Measurements from ENCODE around the gene LDLRAD4.

The LDLRAD4 gene

DNA sequence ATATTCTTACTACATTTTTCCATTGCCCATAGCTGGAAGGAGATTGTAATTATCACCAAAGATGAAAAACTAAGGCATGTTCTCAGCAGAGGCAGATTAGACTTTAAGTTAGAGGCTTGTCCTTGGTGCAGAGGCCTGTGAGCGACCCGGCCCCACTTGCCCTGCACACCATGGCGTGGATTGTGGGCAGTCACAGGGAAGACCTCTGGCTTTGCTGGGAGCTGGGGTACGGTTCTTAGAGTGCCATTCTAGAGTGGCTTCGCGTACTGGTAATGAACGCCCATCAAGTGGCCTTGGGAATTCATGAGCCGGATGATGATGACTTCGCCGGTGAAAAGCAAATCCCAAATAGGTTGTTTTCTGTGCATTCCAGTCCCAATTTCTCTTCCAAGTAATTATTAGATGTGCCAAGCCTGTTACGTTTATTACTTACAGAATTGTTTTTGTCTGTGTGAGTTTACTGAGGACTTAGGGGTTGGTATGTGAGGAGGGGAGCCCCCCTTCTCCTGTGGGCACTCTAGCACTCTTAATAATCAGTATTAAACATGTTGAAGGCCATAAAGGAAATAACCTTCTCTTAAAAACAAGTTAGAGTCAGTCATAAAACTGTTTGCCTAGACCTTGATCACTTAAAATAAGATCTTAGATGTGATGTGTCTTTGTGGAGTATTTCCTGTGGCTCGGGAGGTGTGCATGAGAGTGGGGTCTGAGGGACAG is 90.6 kb downstream of the LDLRAD4 start:
- Histone ChIP-seq H3K36me3 (peaks cover 0 to 50% (median 7%) of the 10 kb centered on the region in 11 experiments; a peak in 12 of 22 replicates), H3K9ac (no peak overlapping the region; a peak in 1 of 22 replicates), H3K27ac (peak overlapping the region in 4 of 11 experiments; percentile 0 to 88 (median 82); a peak in 7 of 22 replicates), H3K9me3 (replicated peaks in 1 of 11) (peaks cover 8 to 48% (median 16%) of the 10 kb centered on the region in 11 experiments; a peak in 19 of 22 replicates), H3K4me2 (peak overlapping the region in 7 of 11 experiments; percentile 17 to 97 (median 86); a peak in 10 of 22 replicates), H4K20me1 (no peaks in the 10 kb centered on the region), H3K27me3 (no peaks in the 10 kb centered on the region), H3K4me3 (no peak overlapping the region), H3K4me1 (peaks cover 31 to 97% (median 79%) of the 10 kb centered on the region in 10 experiments)
- TF ChIP-seq Cebpa-rat (IDR thresholded peaks at IDR 0.05), result no peak

DNA sequence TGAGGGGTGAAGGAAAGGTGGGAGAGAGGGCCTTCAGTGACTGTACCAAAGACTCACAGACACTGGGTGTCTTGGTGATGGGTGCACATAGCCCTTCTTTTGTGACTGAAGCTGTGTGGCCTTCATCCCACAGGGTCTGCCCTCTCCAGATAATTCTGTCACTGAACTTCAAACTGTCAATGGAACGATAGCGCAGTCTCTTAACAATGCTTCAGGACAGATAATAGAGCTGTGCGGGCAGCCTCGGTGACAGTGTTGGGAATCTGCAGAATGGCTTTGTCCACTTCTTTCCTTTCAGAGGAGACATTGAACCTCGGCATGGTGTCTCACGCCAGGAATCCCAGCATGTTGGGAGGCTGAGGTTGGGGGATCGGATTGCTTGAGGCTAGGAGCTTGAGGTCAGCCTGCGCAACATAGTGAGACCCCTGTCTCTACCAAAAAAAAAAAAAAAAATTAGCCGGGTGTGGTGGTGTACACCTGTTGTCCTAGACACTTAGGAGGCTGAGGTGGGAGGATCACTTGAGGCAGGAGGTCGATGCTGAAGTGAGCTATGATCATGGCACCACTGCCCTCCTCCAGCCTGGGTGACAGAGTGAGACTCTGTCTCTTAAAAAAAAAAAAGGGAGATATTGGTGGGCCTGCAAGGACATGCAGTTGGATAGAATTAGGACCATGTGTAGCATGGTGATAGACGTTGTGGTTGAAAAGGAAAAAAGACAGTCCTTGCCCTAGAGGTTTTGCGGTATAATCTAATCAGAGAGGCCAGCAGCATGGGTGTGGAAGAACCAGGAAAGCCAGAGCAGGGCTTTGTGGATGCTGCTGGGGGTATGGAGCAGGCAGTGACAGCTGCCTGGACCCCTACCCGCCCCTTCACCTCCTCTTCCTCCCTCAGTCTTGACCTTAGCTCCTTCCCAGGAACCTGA is 91.4 kb downstream of the LDLRAD4 start:
- H3K9ac ChIP-seq, result no peak overlapping the region; a peak in 1 of 22 replicates
- H3K9me3 ChIP-seq (replicated peaks in 1 of 11), result peaks cover 11 to 56% (median 22%) of the 10 kb centered on the region in 11 experiments; a peak in 20 of 22 replicates
- H3K27ac ChIP-seq, result peak overlapping the region in 3 of 11 experiments; percentile 82 to 88 (median 83); a peak in 6 of 22 replicates
- no peaks in the 10 kb centered on the region for H4K20me1 ChIP-seq
- peak overlapping the region in 5 of 11 experiments; percentile 74 to 97 (median 92); a peak in 9 of 22 replicates for H3K4me2 ChIP-seq
- peaks cover 22 to 97% (median 79%) of the 10 kb centered on the region in 10 experiments for H3K4me1 ChIP-seq
- peaks cover 0 to 57% (median 13%) of the 10 kb centered on the region in 11 experiments; a peak in 15 of 22 replicates for H3K36me3 ChIP-seq
- H3K4me3 ChIP-seq, result no peak overlapping the region
- no peak for TF ChIP-seq Cebpa-rat (IDR thresholded peaks at IDR 0.05)
- no peaks in the 10 kb centered on the region for H3K27me3 ChIP-seq

DNA sequence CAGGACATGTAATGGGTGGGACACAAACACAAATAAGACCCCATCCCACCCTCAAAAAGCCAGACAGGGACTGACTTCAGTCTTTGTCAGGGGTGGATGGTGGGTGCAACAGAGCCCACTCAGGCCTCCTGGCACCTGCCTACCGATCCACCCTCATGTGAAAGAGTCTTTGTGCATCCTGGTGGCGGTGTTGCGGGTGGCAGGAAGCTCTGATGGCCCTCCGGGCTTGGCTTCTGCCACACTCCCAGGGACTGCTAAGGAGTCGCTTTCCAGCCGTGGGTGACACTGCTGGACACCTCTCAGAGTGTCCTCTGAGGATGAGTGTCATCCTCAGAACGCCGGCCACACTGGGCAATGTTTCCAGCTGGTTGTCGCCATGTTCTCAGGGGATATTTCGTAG is 92.6 kb downstream of the LDLRAD4 start:
- H4K20me1 ChIP-seq, result no peaks in the 10 kb centered on the region
- H3K9me3 ChIP-seq (replicated peaks in 1 of 11), result peaks cover 17 to 65% (median 26%) of the 10 kb centered on the region in 11 experiments
- TF ChIP-seq Cebpa-rat (IDR thresholded peaks at IDR 0.05), result no peak
- peak overlapping the region in 3 of 11 experiments; percentile 24 to 88 (median 29); a peak in 4 of 22 replicates for H3K27ac ChIP-seq
- peaks cover 15 to 86% (median 67%) of the 10 kb centered on the region in 10 experiments for H3K4me1 ChIP-seq
- no peak overlapping the region for H3K9ac ChIP-seq
- peaks cover 0 to 67% (median 24%) of the 10 kb centered on the region in 11 experiments; a peak in 16 of 22 replicates for H3K36me3 ChIP-seq
- H3K4me2 ChIP-seq, result peak overlapping the region in 3 of 11 experiments; percentile 7 to 31 (median 17); a peak in 1 of 22 replicates
- H3K4me3 ChIP-seq, result no peak overlapping the region
- H3K27me3 ChIP-seq, result no peaks in the 10 kb centered on the region

DNA sequence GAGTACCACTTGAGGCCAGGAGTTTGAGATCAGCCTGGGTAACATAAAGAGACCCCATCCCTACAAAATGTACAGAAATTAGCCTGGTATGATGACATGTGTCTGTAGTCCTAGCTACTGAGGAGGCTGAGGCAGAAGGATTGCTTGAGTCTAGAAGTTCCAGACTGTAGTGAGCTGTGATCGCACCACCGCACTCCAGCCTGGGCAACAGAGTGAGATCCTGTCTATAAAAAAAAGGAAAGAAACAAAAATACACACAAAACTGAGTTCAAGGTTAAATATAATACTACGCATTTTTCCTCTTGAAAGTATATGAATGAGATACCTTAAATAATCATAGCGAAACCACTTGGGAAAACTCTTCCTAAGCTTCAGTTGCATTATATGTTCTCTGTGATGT is 94.0 kb downstream of the LDLRAD4 start:
- Histone ChIP-seq H3K4me3 (0 out of 20 replicates have a peak overlapping the region, but pooled peaks of 1 of the 10 experiments have one; percentile 16), H3K9me3 (replicated peaks in 1 of 11) (peaks cover 18 to 63% (median 30%) of the 10 kb centered on the region in 11 experiments), H3K36me3 (peaks cover 0 to 68% (median 34%) of the 10 kb centered on the region in 11 experiments; a peak in 16 of 22 replicates), H3K4me1 (peaks cover 15 to 79% (median 54%) of the 10 kb centered on the region in 10 experiments), H3K4me2 (peak overlapping the region; percentile 59 to 90 (median 75); a peak in 21 of 22 replicates), H3K27ac (peak overlapping the region in 6 of 11 experiments; percentile 35 to 73 (median 64); a peak in 10 of 22 replicates), H4K20me1 (no peaks in the 10 kb centered on the region), H3K9ac (peak overlapping the region in 4 of 11 experiments; percentile 26 to 72 (median 67); a peak in 5 of 22 replicates), H3K27me3 (no peaks in the 10 kb centered on the region)
- no peak for TF ChIP-seq Cebpa-rat (IDR thresholded peaks at IDR 0.05)

DNA sequence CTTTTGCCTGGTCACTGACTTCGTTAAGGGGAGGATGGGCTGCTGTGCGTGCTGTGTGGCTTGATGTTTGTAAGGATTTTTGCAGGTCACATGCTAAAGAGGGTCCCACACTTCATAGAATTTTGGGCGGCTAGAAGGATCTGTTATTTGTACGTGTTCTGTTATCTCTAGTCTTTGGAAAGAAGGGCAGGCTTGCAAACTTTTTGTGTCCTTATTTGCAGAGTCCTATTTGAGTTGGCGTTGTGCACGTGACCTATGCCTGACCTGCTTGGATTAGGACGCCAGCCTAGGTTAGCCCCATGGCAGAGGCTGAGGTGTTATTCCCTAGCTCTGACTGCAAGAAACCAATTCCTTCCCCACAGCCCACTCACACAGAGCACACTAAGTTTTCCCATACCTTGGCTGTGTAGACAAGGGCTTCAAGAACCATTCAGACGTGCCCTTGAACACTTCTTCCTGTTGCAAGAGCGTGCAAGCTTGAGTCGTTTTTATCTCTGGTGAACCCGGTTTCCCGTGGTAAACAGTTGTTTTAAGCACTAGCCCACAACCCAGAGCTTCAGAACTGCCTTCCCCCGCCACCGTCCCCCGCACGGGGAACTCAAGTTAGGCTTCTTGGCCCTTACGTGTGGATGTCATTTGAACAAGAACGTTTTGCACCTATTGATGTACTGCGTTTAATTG is 94.6 kb downstream of the LDLRAD4 start:
- Histone ChIP-seq H3K9me3 (replicated peaks in 1 of 11) (peaks cover 18 to 57% (median 30%) of the 10 kb centered on the region in 11 experiments), H3K4me2 (peak overlapping the region; percentile 59 to 90 (median 75)), H3K36me3 (peaks cover 0 to 67% (median 37%) of the 10 kb centered on the region in 11 experiments; a peak in 16 of 22 replicates), H3K4me3 (peak overlapping the region in 5 of 10 experiments; percentile 15 to 47 (median 17); a peak in 5 of 20 replicates), H3K4me1 (peaks cover 15 to 79% (median 51%) of the 10 kb centered on the region in 10 experiments), H3K27ac (peak overlapping the region in 9 of 11 experiments; percentile 12 to 73 (median 63); a peak in 17 of 22 replicates), H3K9ac (peak overlapping the region in 9 of 11 experiments; percentile 1 to 72 (median 46); a peak in 17 of 22 replicates), H3K27me3 (no peaks in the 10 kb centered on the region), H4K20me1 (no peaks in the 10 kb centered on the region)
- no peak for TF ChIP-seq Cebpa-rat (IDR thresholded peaks at IDR 0.05)

DNA sequence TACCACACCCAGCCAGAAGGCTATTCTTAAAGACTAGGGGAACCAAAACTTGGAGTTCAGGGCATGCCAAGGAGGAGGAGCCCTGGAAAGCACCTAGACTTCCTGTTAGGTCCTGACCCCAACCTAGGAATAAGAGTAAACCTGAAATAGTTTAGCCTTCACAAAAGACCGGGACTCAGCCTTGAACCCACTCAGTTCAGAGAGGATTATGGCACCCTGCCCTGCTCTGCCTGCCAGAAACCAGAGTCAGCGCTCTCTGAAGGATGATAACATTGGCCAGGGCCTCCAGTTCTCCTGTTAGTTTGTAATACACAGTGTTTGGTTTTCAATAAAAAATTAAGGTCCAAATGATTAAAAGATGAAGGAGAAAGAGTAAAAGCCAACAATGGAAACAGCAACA is 96.4 kb downstream of the LDLRAD4 start:
- H4K20me1 ChIP-seq, result no peaks in the 10 kb centered on the region
- H3K9me3 ChIP-seq (replicated peaks in 1 of 11), result peaks cover 18 to 52% (median 30%) of the 10 kb centered on the region in 11 experiments
- no peak overlapping the region for H3K4me3 ChIP-seq
- no peak for TF ChIP-seq Cebpa-rat (IDR thresholded peaks at IDR 0.05)
- no peaks in the 10 kb centered on the region for H3K27me3 ChIP-seq
- no peak overlapping the region for H3K9ac ChIP-seq
- peaks cover 0 to 71% (median 42%) of the 10 kb centered on the region in 11 experiments; a peak in 16 of 22 replicates for H3K36me3 ChIP-seq
- peaks cover 30 to 75% (median 55%) of the 10 kb centered on the region in 10 experiments for H3K4me1 ChIP-seq
- peak overlapping the region in 6 of 11 experiments; percentile 3 to 90 (median 71); a peak in 6 of 22 replicates for H3K4me2 ChIP-seq
- peak overlapping the region in 3 of 11 experiments; percentile 1 to 73 (median 66); a peak in 4 of 22 replicates for H3K27ac ChIP-seq

DNA sequence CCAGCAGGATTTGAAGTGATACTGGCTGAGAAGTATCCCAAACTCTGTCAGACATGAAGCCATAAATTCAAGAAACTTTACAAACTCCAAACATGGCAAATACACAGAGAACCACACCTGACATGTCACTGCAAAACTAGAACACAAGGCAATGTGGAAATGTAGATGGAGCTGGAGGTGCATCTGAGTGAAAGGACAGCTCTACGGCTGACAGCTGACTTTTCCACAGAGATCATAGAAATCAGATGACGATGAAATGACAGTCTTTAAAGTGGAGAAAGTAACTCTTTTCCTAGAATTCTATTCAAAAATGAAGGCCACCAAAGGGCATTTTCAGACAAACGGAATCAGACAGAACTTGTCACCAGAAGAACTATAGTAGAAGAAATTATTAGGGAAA is 97.5 kb downstream of the LDLRAD4 start:
- Histone ChIP-seq H3K27me3 (no peaks in the 10 kb centered on the region), H3K4me1 (peaks cover 30 to 71% (median 59%) of the 10 kb centered on the region in 10 experiments), H4K20me1 (no peaks in the 10 kb centered on the region), H3K9me3 (replicated peaks in 1 of 11) (peaks cover 18 to 52% (median 30%) of the 10 kb centered on the region in 11 experiments), H3K4me2 (no peak overlapping the region), H3K27ac (no peak overlapping the region), H3K36me3 (peaks cover 0 to 73% (median 40%) of the 10 kb centered on the region in 11 experiments; a peak in 16 of 22 replicates), H3K9ac (no peak overlapping the region), H3K4me3 (peak overlapping the region in 1 of 10 experiments; percentile 30; a peak in 1 of 20 replicates)
- TF ChIP-seq Cebpa-rat (IDR thresholded peaks at IDR 0.05), result no peak

Measured in BLaER1 treated with 17β-estradiol and CSF1 and Interleukin-3, amounts not matched to agents 10 nM and 100 nM (cell line).